NCI-H2107 treated with DMSO at 0.1 percent for 48 hours (cell line): Measurements from ENCODE around the gene DAZAP1.

Source experiments
- DNase-seq: peaks from one replicate; lab custom pipeline; 2025; ENCODE audit not compliant: unreplicated experiment; lab: John Stamatoyannopoulos, UW

Gene DAZAP1

DNA sequence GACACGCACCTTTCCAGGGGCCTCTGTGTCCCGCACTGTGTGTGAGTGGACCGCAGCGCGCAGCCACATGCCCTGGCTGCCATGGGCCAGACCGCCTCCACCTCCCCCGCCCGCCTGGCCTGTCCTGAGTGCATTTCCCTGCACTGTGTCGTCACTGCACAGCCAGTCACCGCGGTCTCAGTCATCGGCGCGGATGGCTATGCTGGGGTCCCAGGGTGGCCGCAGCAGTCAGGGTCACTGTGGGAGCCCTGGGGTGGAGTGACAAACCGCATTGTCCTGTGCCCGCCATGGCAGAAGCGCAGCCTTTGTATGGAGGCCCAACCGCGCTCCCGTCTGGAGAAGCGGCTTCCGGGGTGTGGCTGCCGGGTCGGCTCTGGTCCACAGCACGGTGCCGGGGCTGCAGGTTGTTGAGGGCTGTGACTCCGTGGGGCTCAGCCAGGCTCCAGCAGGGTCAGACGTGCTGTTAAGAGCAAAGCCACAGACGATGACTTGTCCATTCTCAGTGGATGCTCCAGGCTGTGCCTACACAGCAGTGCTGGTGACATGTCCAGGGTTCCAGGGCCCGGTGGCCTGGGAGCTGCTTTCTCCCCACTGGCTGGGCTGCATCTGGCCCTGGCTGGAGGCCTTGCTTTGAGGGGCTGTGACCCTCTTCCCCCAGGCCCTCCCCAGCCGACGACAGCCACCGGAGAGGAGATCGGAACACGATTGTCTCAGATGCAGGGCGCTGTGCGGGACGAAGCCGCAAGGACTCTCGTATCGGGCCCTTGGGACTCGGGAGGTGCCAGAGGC lies 30.0 kb upstream of the DAZAP1 start:
- no peak for DNase-seq

GRCh38 chr19:1377965-1378785 lies 29.2 kb upstream of the DAZAP1 start:
- no peak for DNase-seq

GRCh38 chr19:1379126-1379905 lies 28.1 kb upstream of the DAZAP1 start:
- no peak for DNase-seq

GRCh38 chr19:1379961-1380489 lies 27.4 kb upstream of the DAZAP1 start:
- DNase-seq, result no peak

DNA sequence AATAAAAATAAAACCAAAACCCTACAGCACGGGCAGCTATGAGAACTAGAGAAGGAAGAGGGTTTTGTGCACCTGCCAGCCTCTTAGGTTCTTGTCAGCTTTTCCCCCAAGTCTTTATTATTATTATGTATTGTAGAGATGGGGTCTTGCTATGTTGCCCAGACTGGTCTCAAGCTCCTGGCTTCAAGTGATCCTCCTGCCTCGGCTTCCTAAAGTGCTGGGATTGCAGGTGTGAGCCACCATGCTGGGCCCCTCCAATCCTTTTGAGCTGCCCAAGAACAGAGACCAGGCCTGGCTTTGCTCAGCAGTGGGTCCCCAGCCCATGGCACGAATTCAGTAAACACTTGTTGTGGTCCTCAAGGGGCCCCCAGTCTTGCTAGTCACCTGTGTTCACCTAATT lies 25.1 kb upstream of the DAZAP1 start:
- no peak for DNase-seq

- no peak for DNase-seq
Measured at GRCh38 chr19:1383017-1383311, 24.4 kb upstream of the DAZAP1 start.

DNA sequence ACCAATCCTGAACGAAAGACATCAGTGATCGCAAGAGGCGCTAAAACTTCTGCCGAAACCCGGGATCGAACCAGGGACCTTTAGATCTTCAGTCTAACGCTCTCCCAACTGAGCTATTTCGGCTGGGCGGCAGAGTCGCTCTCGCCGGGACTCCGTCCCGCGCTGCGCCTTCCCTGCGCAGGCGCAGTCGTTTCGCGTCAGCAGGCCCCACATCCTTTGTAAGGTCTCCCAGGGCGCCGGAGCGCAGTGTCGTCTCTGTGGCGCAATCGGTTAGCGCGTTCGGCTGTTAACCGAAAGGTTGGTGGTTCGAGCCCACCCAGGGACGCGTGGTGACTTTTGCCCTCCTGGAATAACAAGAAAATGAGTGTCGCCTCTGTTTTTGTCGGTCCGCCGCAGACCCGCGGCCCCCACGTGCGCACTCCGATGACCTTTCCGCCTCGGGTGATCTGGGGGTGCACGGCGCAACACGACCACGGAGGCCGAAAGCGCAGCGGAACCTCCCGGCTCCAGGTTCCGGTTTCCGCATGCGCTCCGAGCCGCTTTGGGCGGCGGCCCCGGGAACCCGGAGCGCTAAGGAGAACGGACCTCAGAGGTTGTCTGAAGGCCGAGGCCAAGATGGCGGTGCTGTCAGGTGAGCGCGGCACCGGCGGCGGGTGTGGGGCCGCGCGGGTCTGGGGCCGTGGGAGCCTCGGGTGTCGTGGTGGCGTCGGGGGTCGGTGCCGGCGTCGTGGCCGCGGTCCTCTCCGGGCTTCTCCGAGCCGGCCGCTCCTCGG lies 23.9 kb upstream of the DAZAP1 start, which contains the start of gene NDUFS7:
NDUFS7 (plus strand) TSS at position 596 of the 773 bp plus-strand sequence; CDS start at position 616, 20 bp downstream.
- peak; percentile 36 for DNase-seq

- no peak for DNase-seq
Measured at GRCh38 chr19:1384085-1384462, 23.3 kb upstream of the DAZAP1 start.

DNA sequence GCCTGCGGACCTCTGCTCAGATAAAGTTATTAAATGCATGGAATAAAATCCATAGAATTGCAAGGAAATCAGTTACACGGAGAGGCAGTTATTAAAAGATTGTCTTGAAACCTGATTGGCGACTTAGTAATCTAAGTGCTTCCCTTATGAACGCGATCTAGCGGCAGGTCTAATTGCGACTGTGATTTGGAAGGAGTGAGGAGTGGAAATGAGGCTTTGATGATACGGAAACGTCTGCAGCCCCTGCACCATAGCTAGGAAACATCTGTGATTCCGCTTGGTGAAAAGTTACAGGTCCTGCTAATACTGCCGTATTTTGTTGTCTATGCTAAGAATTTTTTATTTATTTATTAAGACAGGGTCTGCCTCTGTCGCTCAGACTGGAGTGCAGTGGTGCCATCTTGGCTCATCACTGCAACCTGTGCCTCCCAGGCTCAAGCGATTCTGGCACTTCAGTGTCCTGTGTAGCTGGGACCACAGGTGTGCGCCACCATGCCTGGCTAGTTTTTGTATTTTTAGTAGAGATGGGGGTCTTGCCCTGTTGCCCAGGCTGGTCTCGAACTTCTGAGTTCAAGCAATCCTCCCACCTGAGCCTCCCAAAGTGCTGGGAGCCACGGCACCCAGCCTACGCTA lies 22.8 kb upstream of the DAZAP1 start:
- DNase-seq, result no peak

GRCh38 chr19:1385816-1386215 lies 21.6 kb upstream of the DAZAP1 start:
- no peak for DNase-seq

- no peak for DNase-seq
Measured at GRCh38 chr19:1386945-1387683, 20.3 kb upstream of the DAZAP1 start.

DNA sequence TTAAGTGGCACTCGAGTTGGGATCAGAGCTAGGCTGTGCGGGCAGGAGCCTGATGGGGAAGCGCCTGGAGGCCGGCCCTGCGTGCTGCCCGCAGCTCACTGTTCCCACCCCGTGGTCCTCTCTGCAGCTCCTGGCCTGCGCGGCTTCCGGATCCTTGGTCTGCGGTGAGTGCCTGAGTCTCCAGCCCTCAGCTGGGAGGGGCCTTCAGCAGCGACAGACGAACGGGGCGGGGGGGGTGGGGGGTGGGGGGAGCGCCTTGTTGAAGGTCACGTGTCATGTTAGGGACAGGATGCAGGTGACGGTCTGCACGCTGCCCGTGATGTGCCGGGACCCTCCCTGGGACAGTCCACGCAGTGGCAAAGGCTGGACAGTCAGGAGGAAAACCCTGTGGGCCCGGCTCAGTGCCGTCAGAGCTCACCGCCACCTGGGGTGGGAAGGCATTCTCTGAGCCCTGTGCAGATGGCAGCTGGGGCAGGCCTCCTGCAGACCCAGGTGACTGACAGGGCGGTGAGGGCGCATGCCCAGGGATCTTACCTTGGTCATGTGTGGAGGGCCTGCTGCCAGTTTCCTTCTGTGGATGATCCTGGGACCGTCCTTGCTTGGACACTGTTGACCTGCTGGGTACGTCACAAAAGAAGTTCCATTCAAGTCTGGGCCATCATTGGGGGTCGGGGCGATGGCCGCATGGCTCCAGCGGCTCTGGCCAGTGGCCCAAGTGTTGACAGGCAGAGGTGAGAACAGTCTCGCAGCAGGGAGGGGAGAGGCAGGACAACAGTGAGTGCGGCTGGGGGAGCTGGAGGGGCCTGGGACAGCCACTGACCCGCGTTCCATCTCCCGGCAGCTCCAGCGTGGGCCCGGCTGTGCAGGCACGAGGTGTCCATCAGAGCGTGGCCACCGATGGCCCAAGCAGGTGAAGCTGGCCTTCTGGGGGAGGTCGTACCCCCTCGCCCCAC lies 19.4 kb upstream of the DAZAP1 start:
- no peak for DNase-seq

- DNase-seq, result no peak
Measured at GRCh38 chr19:1388637-1389026, 18.8 kb upstream of the DAZAP1 start.

- no peak for DNase-seq
Measured at GRCh38 chr19:1389033-1389940, 18.1 kb upstream of the DAZAP1 start.

DNA sequence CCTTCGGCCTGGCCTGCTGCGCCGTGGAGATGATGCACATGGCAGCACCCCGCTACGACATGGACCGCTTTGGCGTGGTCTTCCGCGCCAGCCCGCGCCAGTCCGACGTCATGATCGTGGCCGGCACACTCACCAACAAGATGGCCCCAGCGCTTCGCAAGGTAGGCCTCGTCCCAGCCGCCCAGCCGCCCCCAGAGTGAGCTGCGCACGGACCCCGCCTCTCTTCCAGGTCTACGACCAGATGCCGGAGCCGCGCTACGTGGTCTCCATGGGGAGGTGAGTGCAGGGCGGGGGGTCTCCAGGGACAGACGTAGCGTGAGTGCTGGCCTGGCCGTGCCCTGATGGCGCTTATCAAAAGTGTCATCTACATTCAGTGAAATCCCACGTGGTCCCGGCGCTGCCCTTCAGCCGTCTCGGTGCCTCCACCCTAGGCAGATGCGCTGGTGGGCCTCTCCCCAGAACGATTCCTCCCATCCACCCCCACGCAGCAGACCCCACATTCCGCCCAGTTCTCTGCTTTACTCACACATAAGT lies 16.4 kb upstream of the DAZAP1 start:
- no peak for DNase-seq

DNA sequence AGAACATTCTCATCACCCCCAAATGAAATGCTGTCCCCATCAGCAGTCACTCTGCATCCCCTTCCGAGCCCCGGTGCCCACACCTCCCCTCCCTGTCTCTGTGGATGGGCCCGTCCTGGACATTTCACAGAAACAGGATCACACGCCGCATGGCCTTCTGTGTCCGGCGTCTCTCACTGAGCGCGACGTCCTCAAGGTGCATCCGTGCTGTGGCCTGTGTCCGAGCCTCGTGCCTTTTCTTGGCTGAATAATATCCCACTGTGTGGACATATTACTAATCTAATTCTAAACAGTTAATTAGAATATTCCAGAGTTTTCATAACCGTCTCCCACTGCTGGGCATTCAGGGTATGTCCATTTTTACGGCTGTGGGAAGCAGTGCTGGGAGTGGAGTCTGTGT lies 15.0 kb upstream of the DAZAP1 start:
- DNase-seq, result no peak

GRCh38 chr19:1392939-1393530 lies 14.4 kb upstream of the DAZAP1 start:
- no peak for DNase-seq
